ENCODE measurements around the gene SPRR1A.
"Not testable (repeated sequence)": the region's sequence is repeated elsewhere in the genome, so short reads cannot be mapped to it uniquely, and the experiment has no call there.

Gene SPRR1A

DNA sequence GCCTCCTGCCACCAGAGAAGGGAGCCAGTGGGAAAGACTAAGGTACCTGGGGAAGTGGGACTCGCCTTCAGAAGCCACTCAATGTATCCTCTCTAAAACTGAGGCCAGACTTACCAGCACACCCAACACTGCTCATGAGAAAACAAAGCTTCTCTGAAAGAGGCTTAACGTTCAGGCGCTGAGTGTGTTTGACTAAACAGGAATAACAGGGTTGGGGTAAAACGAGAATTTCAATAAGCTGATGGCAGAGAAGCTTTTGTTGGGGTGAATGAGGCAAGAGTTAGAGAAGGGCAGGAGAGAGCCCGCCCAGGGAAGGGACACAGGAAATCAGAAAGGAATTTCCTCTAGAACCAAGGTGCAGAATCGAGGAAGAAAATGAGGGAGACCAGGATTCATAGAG lies 15.9 kb downstream of the SPRR1A start:
- no peaks in the 10 kb centered on the region for H3K4me1 ChIP-seq (ENCODE audit: control insufficient read depth, low read depth, low read length)
- H3K27me3 ChIP-seq (ENCODE audit: control insufficient read depth, insufficient read depth, low read length): no peaks in the 10 kb centered on the region
- H3K9ac ChIP-seq (ENCODE audit: low read length): no peak overlapping the region
- H3K36me3 ChIP-seq (ENCODE audit: control insufficient read depth, low read depth, low read length): no peaks in the 10 kb centered on the region
- H3K27ac ChIP-seq (ENCODE audit: low read length): no peak overlapping the region
- H3K9me3 ChIP-seq (ENCODE audit: control insufficient read depth, low read depth, low read length): peaks cover 8% of the 10 kb centered on the region
- no peak overlapping the region for H3K4me3 ChIP-seq (ENCODE audit: low read length)

- H3K4me3 ChIP-seq (ENCODE audit: low read length): no peak overlapping the region
- peaks cover 5% of the 10 kb centered on the region for H3K9me3 ChIP-seq (ENCODE audit: control insufficient read depth, low read depth, low read length)
- H3K36me3 ChIP-seq (ENCODE audit: control insufficient read depth, low read depth, low read length): no peaks in the 10 kb centered on the region
- H3K9ac ChIP-seq (ENCODE audit: low read length): no peak overlapping the region
- no peaks in the 10 kb centered on the region for H3K4me1 ChIP-seq (ENCODE audit: control insufficient read depth, low read depth, low read length)
- no peaks in the 10 kb centered on the region for H3K27me3 ChIP-seq (ENCODE audit: control insufficient read depth, insufficient read depth, low read length)
- no peak overlapping the region for H3K27ac ChIP-seq (ENCODE audit: low read length)
Observed at GRCh38 chr1:153000294-153000693, 16.4 kb downstream of the SPRR1A start.

DNA sequence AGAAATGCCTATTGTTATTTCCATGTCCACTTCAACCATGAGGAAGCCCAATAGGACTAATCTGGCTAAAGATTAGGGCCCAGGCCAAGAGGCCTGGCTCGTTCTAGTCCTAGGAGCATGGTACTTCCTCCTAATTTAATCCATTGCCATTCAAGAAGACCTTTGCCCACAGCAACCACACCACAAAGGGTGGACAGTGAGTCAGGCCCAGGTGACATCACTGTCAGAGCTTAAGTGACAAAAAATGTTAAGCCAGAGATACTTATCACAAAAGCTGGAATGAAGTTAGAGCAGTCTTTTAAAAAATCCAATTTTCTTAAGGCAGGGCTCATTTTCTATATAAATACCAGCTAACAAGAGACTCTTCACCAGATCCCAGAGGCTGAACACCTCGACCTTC lies 17.5 kb downstream of the SPRR1A start, which contains the start of gene SPRR3:
TSS of gene SPRR3 (plus strand) at position 368 of the 400 bp plus-strand sequence. CDS start 1,272 bp downstream, outside the sequence.
- Histone ChIP-seq H3K4me3 (ENCODE audit: low read length) (no peak within 1 kb of the TSS), H3K4me1 (ENCODE audit: control insufficient read depth, low read depth, low read length) (no peaks in the 10 kb centered on the region), H3K9me3 (ENCODE audit: control insufficient read depth, low read depth, low read length) (no peaks in the 10 kb centered on the region), H3K27ac (ENCODE audit: low read length) (no peak within 1 kb of the TSS), H3K9ac (ENCODE audit: low read length) (no peak within 1 kb of the TSS), H3K36me3 (ENCODE audit: control insufficient read depth, low read depth, low read length) (no peaks in the 10 kb centered on the region), H3K27me3 (ENCODE audit: control insufficient read depth, insufficient read depth, low read length) (no peaks in the 10 kb centered on the region)

- not testable (repeated sequence) for H3K36me3 ChIP-seq (ENCODE audit: control insufficient read depth, low read depth, low read length); H3K4me3 ChIP-seq (ENCODE audit: low read length); H3K9ac ChIP-seq (ENCODE audit: low read length); H3K27me3 ChIP-seq (ENCODE audit: control insufficient read depth, insufficient read depth, low read length); H3K4me1 ChIP-seq (ENCODE audit: control insufficient read depth, low read depth, low read length); H3K27ac ChIP-seq (ENCODE audit: low read length)
- H3K9me3 ChIP-seq (ENCODE audit: control insufficient read depth, low read depth, low read length): peaks cover 13% of the 10 kb centered on the region
Observed at GRCh38 chr1:153011235-153011758, 27.4 kb downstream of the SPRR1A start.

DNA sequence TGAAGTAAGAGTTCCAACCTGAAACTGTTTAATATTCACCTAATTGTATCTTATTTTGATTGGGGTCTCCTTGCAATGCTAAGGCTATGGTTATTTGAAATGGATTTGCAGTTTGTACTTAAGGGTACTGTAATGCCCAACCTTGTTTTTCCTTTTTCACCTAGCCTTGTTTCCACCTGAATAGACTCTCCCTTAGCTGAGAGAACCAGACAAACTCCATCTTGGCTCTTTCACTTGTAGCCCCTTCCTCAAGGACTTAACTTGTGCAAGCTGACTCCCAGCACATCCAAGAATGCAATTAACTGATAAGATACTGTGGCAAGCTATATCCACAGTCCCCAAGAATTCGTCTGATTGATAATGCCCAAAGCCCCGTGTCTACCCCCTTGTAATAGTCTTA lies 37.9 kb downstream of the SPRR1A start:
- H3K27me3 ChIP-seq (ENCODE audit: control insufficient read depth, insufficient read depth, low read length); H3K9ac ChIP-seq (ENCODE audit: low read length); H3K4me3 ChIP-seq (ENCODE audit: low read length); H3K36me3 ChIP-seq (ENCODE audit: control insufficient read depth, low read depth, low read length); H3K9me3 ChIP-seq (ENCODE audit: control insufficient read depth, low read depth, low read length); H3K27ac ChIP-seq (ENCODE audit: low read length); H3K4me1 ChIP-seq (ENCODE audit: control insufficient read depth, low read depth, low read length): not testable (repeated sequence)

DNA sequence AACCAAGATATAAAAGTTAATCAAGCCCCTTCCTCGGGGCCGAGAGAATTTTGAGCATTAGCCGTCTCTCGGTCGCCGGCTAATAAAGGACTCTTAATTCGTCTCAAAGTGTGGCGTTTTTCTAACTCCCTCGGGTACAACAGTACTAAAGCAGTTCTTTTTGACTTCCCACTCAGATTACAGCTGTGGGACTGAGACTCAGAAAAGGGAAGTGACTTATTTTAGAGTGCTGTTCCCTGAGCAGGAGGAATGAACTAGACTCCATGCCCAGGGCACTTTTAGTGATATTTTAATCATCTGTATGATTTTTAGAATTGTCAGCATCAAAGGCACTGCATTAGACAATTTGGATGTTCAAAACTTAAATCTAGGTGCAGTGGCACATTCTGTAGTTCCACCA lies 38.5 kb downstream of the SPRR1A start:
- H3K36me3 ChIP-seq (ENCODE audit: control insufficient read depth, low read depth, low read length); H3K4me1 ChIP-seq (ENCODE audit: control insufficient read depth, low read depth, low read length); H3K27ac ChIP-seq (ENCODE audit: low read length); H3K9me3 ChIP-seq (ENCODE audit: control insufficient read depth, low read depth, low read length); H3K9ac ChIP-seq (ENCODE audit: low read length); H3K27me3 ChIP-seq (ENCODE audit: control insufficient read depth, insufficient read depth, low read length); H3K4me3 ChIP-seq (ENCODE audit: low read length): not testable (repeated sequence)

- Histone ChIP-seq H3K27ac (ENCODE audit: low read length) (no peak overlapping the region), H3K9ac (ENCODE audit: low read length) (no peak overlapping the region), H3K36me3 (ENCODE audit: control insufficient read depth, low read depth, low read length) (no peaks in the 10 kb centered on the region), H3K27me3 (ENCODE audit: control insufficient read depth, insufficient read depth, low read length) (no peaks in the 10 kb centered on the region), H3K9me3 (ENCODE audit: control insufficient read depth, low read depth, low read length) (no peaks in the 10 kb centered on the region), H3K4me3 (ENCODE audit: low read length) (no peak overlapping the region), H3K4me1 (ENCODE audit: control insufficient read depth, low read depth, low read length) (peaks cover 4% of the 10 kb centered on the region)
Observed at GRCh38 chr1:153023109-153023508, 39.2 kb downstream of the SPRR1A start.

DNA sequence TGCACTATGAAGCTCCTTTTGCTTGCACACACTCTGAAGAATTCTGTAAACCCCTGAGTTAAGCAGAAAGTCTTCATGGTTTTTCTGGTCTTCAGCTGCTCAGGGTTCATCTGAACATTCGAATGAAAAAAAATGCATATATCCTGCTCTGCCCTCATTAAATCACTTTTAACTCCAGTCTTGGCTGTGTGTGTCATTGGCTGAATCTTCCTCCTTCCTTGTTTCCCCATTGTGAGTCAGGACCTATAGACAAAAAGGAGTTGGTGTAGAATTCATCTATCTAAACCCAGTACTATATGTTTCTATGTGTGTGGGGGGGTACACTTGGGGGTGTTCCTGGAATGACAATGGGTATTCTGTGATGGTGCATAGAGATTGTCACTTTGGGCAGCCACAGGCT lies 40.5 kb downstream of the SPRR1A start:
- Histone ChIP-seq H3K27me3 (ENCODE audit: control insufficient read depth, insufficient read depth, low read length) (no peaks in the 10 kb centered on the region), H3K4me3 (ENCODE audit: low read length) (no peak overlapping the region), H3K9ac (ENCODE audit: low read length) (no peak overlapping the region), H3K27ac (ENCODE audit: low read length) (no peak overlapping the region), H3K36me3 (ENCODE audit: control insufficient read depth, low read depth, low read length) (no peaks in the 10 kb centered on the region), H3K4me1 (ENCODE audit: control insufficient read depth, low read depth, low read length) (peaks cover 4% of the 10 kb centered on the region), H3K9me3 (ENCODE audit: control insufficient read depth, low read depth, low read length) (no peaks in the 10 kb centered on the region)

DNA sequence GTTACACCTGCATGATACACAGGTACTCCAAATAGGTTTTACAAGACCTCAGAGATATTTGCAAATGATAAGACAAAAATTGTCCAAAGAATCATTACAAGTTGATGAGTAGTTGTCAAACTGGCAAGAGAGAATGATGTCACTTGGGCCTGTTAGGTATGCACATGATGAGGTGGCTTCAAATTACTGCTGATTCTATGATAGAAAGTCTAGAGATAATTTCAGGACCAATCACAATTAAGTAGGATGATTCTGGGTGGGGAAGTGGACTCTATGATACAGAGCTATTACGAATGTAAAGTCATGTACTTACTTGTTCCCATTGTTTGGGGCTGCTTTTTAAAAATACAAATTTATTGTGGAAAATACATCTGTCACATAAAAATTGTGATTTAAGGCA lies 41.9 kb downstream of the SPRR1A start:
- peaks cover 4% of the 10 kb centered on the region for H3K4me1 ChIP-seq (ENCODE audit: control insufficient read depth, low read depth, low read length)
- H3K9me3 ChIP-seq (ENCODE audit: control insufficient read depth, low read depth, low read length): no peaks in the 10 kb centered on the region
- no peak overlapping the region for H3K4me3 ChIP-seq (ENCODE audit: low read length)
- no peak overlapping the region for H3K27ac ChIP-seq (ENCODE audit: low read length)
- H3K36me3 ChIP-seq (ENCODE audit: control insufficient read depth, low read depth, low read length): no peaks in the 10 kb centered on the region
- no peaks in the 10 kb centered on the region for H3K27me3 ChIP-seq (ENCODE audit: control insufficient read depth, insufficient read depth, low read length)
- H3K9ac ChIP-seq (ENCODE audit: low read length): no peak overlapping the region

DNA sequence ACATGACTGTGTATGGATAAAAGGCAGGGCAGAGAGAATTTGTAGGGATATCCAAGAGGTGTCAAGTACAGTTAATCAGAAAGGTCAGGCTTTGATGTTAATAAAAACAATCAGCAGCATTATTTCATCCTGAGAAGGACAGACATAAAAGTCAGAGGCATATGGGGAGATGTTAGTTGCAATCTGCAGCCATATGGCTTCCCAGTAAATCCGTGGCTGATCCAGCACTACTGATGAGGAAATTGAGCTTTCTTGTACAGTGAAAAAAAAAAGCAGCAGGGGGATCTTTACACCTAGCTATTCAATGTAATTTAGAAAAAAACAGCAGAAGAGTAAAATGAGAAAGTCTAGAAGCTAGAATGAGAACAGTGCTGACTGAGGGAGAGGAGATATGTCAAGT lies 44.9 kb downstream of the SPRR1A start:
- Histone ChIP-seq H3K4me1 (ENCODE audit: control insufficient read depth, low read depth, low read length) (no peaks in the 10 kb centered on the region), H3K36me3 (ENCODE audit: control insufficient read depth, low read depth, low read length) (no peaks in the 10 kb centered on the region), H3K27me3 (ENCODE audit: control insufficient read depth, insufficient read depth, low read length) (no peaks in the 10 kb centered on the region), H3K9ac (ENCODE audit: low read length) (no peak overlapping the region), H3K4me3 (ENCODE audit: low read length) (no peak overlapping the region), H3K9me3 (ENCODE audit: control insufficient read depth, low read depth, low read length) (no peaks in the 10 kb centered on the region), H3K27ac (ENCODE audit: low read length) (no peak overlapping the region)

- Histone ChIP-seq H3K27me3 (ENCODE audit: control insufficient read depth, insufficient read depth, low read length) (no peaks in the 10 kb centered on the region), H3K36me3 (ENCODE audit: control insufficient read depth, low read depth, low read length) (no peaks in the 10 kb centered on the region), H3K9ac (ENCODE audit: low read length) (no peak within 1 kb of the TSS), H3K4me3 (ENCODE audit: low read length) (no peak within 1 kb of the TSS), H3K9me3 (ENCODE audit: control insufficient read depth, low read depth, low read length) (no peaks in the 10 kb centered on the region), H3K4me1 (ENCODE audit: control insufficient read depth, low read depth, low read length) (no peaks in the 10 kb centered on the region), H3K27ac (ENCODE audit: low read length) (no peak within 1 kb of the TSS)
Observed at GRCh38 chr1:153030895-153031294, 47.0 kb downstream of the SPRR1A start, which contains the start of gene SPRR1B. Gene SPRR1B (plus strand): TSS chr1:153031203. CDS start chr1:153032346, 1,143 bp downstream.

- Histone ChIP-seq H3K27ac (ENCODE audit: low read length) (no peak overlapping the region), H3K9me3 (ENCODE audit: control insufficient read depth, low read depth, low read length) (no peaks in the 10 kb centered on the region), H3K4me3 (ENCODE audit: low read length) (no peak overlapping the region), H3K27me3 (ENCODE audit: control insufficient read depth, insufficient read depth, low read length) (no peaks in the 10 kb centered on the region), H3K9ac (ENCODE audit: low read length) (no peak overlapping the region), H3K36me3 (ENCODE audit: control insufficient read depth, low read depth, low read length) (no peaks in the 10 kb centered on the region), H3K4me1 (ENCODE audit: control insufficient read depth, low read depth, low read length) (no peaks in the 10 kb centered on the region)
Observed at GRCh38 chr1:153032073-153032472, 48.2 kb downstream of the SPRR1A start.

All from iPS-18a (cell line).